GM10248 (cell line): ENCODE data around the gene MCUB.

Source experiments
- CTCF ChIA-PET: fragments of 300-600 bp; sonication (Branson Sonifier 250); formaldehyde crosslinking; extraction: SDS; loops from one replicate; lab custom pipeline; 2021; ENCODE audit warnings: antibody characterized with exemption; lab: Yijun Ruan, JAX
- POLR2A ChIA-PET: fragments of 350-650 bp; sonication (Branson Sonifier 250); formaldehyde crosslinking; extraction: SDS; loops from one replicate; lab custom pipeline; 2020; ENCODE audit warnings: antibody characterized with exemption; lab: Yijun Ruan, JAX
- DNase-seq: peaks from one replicate; pipeline ENCODE4 v3.0.0; 2012; ENCODE audit errors: extremely low spot score
- TF ChIP-seq, protein P1 (sequence below): IDR thresholded peaks from 2 replicates; pipeline ENCODE4 v1.5.1; 2012; ENCODE audit warnings: mild to moderate bottlenecking, low read depth; ENCODE audit errors: extremely low read depth, missing control alignments, control extremely low read depth

MCUB gene

DNA sequence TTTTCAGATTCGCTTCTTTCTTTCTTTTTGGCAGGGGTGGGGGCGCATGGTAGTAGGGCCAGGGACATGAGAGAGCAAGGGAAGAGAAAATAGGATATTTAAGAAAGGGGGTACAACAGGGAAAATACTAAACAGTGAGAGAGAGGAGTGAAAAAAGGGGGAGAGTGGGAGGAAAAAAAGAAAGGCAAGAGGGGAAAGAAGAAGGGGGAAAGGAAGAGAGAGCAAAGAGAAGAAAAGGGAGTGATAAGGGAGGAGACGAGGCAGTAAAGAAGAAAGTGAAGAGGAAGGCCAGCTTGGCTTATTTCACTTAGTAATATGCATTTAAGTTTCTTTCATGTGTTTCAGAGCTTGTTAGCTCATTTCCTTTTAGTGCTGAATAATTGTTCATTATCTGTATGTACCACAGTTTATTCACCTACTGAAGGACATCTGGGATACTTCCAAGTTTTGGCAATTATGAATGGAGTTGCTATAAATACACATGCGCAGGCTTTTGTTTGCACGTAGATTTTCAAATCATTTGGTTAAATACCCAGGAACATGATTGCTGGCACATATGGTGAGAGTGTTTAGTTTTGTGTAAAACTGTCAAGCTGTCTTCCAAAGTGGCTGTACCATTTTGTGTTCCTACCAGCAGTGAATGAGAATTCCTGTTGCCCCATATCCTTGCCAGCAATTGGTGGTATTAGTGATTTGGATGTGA lies 105.9 kb downstream of the MCUB start:
- no peak for DNase-seq
- TF ChIP-seq, protein P1, sequence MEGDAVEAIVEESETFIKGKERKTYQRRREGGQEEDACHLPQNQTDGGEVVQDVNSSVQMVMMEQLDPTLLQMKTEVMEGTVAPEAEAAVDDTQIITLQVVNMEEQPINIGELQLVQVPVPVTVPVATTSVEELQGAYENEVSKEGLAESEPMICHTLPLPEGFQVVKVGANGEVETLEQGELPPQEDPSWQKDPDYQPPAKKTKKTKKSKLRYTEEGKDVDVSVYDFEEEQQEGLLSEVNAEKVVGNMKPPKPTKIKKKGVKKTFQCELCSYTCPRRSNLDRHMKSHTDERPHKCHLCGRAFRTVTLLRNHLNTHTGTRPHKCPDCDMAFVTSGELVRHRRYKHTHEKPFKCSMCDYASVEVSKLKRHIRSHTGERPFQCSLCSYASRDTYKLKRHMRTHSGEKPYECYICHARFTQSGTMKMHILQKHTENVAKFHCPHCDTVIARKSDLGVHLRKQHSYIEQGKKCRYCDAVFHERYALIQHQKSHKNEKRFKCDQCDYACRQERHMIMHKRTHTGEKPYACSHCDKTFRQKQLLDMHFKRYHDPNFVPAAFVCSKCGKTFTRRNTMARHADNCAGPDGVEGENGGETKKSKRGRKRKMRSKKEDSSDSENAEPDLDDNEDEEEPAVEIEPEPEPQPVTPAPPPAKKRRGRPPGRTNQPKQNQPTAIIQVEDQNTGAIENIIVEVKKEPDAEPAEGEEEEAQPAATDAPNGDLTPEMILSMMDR: no peak
- ChIA-PET CTCF (interaction anchor here (1.0 to 1.5 kb wide), 2 partner anchors 12 to 37 kb away, joined by 3 to 4 read pairs; partner anchors contain the start of gene CASP6), POLR2A (no interaction called here)

DNA sequence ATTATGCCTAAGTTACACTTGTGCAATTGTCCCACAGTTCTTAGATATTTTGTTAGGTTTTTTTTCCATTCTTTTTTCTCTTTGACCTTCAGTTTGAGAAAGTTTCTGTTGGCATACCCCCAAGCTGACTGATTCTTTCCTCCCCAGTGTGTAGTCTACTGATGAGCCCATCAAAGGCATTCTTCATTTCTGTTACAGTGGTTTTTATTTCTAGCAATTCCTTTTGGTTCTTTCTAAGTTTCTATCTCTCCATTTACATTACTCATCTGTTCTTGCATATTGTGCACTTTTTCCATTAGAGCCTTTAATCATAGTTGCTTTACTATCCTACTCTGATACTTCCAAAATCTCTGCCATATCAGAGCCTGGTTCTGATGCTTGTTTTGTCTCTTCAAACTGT lies 111.3 kb downstream of the MCUB start:
- TF ChIP-seq, protein P1: no peak
- POLR2A ChIA-PET: no interaction called here
- DNase-seq: no peak
- CTCF ChIA-PET: interaction anchor here (1.2 kb wide), 1 partner anchor 13 kb away, joined by 3 read pairs; no protein-coding TSS in a partner anchor

- no peak for DNase-seq
- POLR2A ChIA-PET: no interaction called here
- CTCF ChIA-PET: interaction anchor here (1.2 kb wide), 1 partner anchor 12 kb away, joined by 3 read pairs; no protein-coding TSS in a partner anchor
- TF ChIP-seq, protein P1: no peak
Observed at GRCh38 chr4:109672169-109672930, 112.3 kb downstream of the MCUB start.

GRCh38 chr4:109673303-109673702 lies 113.3 kb downstream of the MCUB start:
- TF ChIP-seq, protein P1: no peak
- CTCF ChIA-PET: interaction anchor here (1.3 kb wide), 1 partner anchor 28 kb away, joined by 3 read pairs; no protein-coding TSS in a partner anchor
- POLR2A ChIA-PET: no interaction called here
- no peak for DNase-seq

DNA sequence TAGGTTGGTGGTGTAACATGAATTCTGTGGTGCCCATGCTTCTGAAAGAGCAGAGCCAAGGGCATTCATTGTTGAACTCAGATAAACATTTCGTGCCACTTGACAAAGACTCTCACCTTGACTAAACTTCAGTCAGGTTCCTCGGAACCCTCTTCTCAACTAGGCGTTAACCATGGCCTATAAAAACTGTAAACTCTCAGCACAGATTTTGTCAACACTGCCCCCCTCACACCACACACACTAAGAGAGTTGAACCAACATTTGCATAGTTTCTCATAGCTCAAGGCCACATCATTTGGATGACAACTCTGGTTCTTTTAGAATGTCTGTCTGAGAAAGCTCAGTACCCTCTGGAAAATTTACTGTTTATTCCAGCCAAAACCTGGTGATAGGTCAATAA lies 115.1 kb downstream of the MCUB start:
- DNase-seq: no peak
- TF ChIP-seq, protein P1: no peak
- POLR2A ChIA-PET: no interaction called here
- CTCF ChIA-PET: interaction anchor here (1.2 kb wide), 1 partner anchor 23 kb away, joined by 4 read pairs; no protein-coding TSS in a partner anchor

- ChIA-PET CTCF (interaction anchor here (1.2 kb wide), 1 partner anchor 23 kb away, joined by 4 read pairs; no protein-coding TSS in a partner anchor), POLR2A (no interaction called here)
- TF ChIP-seq, protein P1: no peak
- DNase-seq: no peak
Observed at GRCh38 chr4:109675843-109676242, 115.8 kb downstream of the MCUB start.
